Neural crest cell (in vitro differentiated cells): ENCODE measurements around the gene RGL1. TPM values are rescaled to one million over a fixed set of nuclear protein-coding genes. Genes with fewer than 3 reads are reported as not detected.

Experiments used
- DNase-seq: peaks from one replicate; pipeline ENCODE4 v3.0.0; 2021; ENCODE audit warnings: low read depth, mixed read lengths, low spot score
- H3K27ac Mint-ChIP-seq: one replicate; pipeline ENCODE4 v1.8.0; 2021; ENCODE audit warnings: mild to moderate bottlenecking, mixed read lengths; ENCODE audit not compliant: unreplicated experiment
- H3K27me3 Mint-ChIP-seq: 2 replicates; pipeline ENCODE4 v1.8.0; 2021; ENCODE audit warnings: low read depth, mild to moderate bottlenecking, mixed read lengths
- H3K36me3 Mint-ChIP-seq: 2 replicates; pipeline ENCODE4 v1.8.0; 2021; ENCODE audit warnings: low read depth, mild to moderate bottlenecking, mixed read lengths
- H3K4me1 Mint-ChIP-seq: 2 replicates; pipeline ENCODE4 v1.8.0; 2021; ENCODE audit warnings: mixed read lengths
- H3K4me3 Mint-ChIP-seq: one replicate; pipeline ENCODE4 v1.8.0; 2021; ENCODE audit warnings: mild to moderate bottlenecking, mixed read lengths
- H3K9me3 Mint-ChIP-seq: 2 replicates; pipeline ENCODE4 v1.8.0; 2021; ENCODE audit warnings: mixed read lengths
- CTCF ChIP-seq: fragments of 200-600 bp; sonication (generic); conservative IDR thresholded peaks from 2 replicates; pipeline ENCODE4 v1.5.0; 2021; ENCODE audit warnings: antibody characterized with exemption, mild to moderate bottlenecking
- total RNA-seq: library from RNA; stranded (reverse); gene quantifications from 2 replicates; pipeline ENCODE4 v1.2.1, GENCODE V29; 2021

Gene RGL1
- total RNA-seq, 1 donor from 2014 or later, result 13.6 TPM

- Mint-ChIP-seq H3K4me1 (peaks cover 31% of the 10 kb centered on the region), H3K9me3 (no peaks in the 10 kb centered on the region), H3K27ac (no peak overlapping the region), H3K36me3 (peaks cover 4% of the 10 kb centered on the region), H3K27me3 (no peaks in the 10 kb centered on the region), H3K4me3 (no peak overlapping the region)
- no peak for TF ChIP-seq CTCF
- no peak for DNase-seq
Observed at GRCh38 chr1:183827801-183828200, 22.9 kb downstream of the RGL1 start.

- Mint-ChIP-seq H3K9me3 (no peaks in the 10 kb centered on the region), H3K36me3 (peaks cover 4% of the 10 kb centered on the region)
- TF ChIP-seq CTCF, result no peak
Observed at GRCh38 chr1:183830389-183830788, 25.5 kb downstream of the RGL1 start.

GRCh38 chr1:183831311-183831710, 26.4 kb downstream of the RGL1 start:
- Mint-ChIP-seq H3K27me3 (no peaks in the 10 kb centered on the region), H3K4me3 (no peak overlapping the region), H3K36me3 (peaks cover 4% of the 10 kb centered on the region), H3K4me1 (peaks cover 23% of the 10 kb centered on the region), H3K9me3 (no peaks in the 10 kb centered on the region), H3K27ac (no peak overlapping the region)
- DNase-seq, result no peak
- TF ChIP-seq CTCF, result no peak

More at GRCh38 chr1:183830389-183830788, 25.5 kb downstream of the RGL1 start:
- peaks cover 25% of the 10 kb centered on the region for H3K4me1 Mint-ChIP-seq
- no peak for DNase-seq
- H3K4me3 Mint-ChIP-seq, result no peak overlapping the region
- no peak overlapping the region for H3K27ac Mint-ChIP-seq
- no peaks in the 10 kb centered on the region for H3K27me3 Mint-ChIP-seq

GRCh38 chr1:183832459-183832858, 27.5 kb downstream of the RGL1 start:
- TF ChIP-seq CTCF, result no peak
- H3K27me3 Mint-ChIP-seq, result no peaks in the 10 kb centered on the region
- H3K36me3 Mint-ChIP-seq, result peaks cover 4% of the 10 kb centered on the region
- no peak overlapping the region for H3K4me3 Mint-ChIP-seq
- H3K9me3 Mint-ChIP-seq, result no peaks in the 10 kb centered on the region
- peaks cover 29% of the 10 kb centered on the region for H3K4me1 Mint-ChIP-seq
- no peak overlapping the region for H3K27ac Mint-ChIP-seq
- DNase-seq, result no peak

- Mint-ChIP-seq H3K4me1 (peaks cover 20% of the 10 kb centered on the region), H3K9me3 (no peaks in the 10 kb centered on the region), H3K27me3 (no peaks in the 10 kb centered on the region), H3K27ac (no peak overlapping the region), H3K4me3 (no peak overlapping the region), H3K36me3 (peaks cover 7% of the 10 kb centered on the region)
- no peak for DNase-seq
- TF ChIP-seq CTCF, result no peak
Observed at GRCh38 chr1:183834568-183834967, 29.6 kb downstream of the RGL1 start.

- Mint-ChIP-seq H3K27ac (no peak overlapping the region), H3K4me1 (peaks cover 13% of the 10 kb centered on the region), H3K4me3 (no peak overlapping the region), H3K9me3 (no peaks in the 10 kb centered on the region), H3K36me3 (peaks cover 7% of the 10 kb centered on the region), H3K27me3 (no peaks in the 10 kb centered on the region)
- TF ChIP-seq CTCF, result no peak
- no peak for DNase-seq
Observed at GRCh38 chr1:183836598-183836997, 31.7 kb downstream of the RGL1 start.
